Activated CD4-positive, alpha-beta T cell treated with anti-CD3 and anti-CD28 coated beads, Interleukin-2, amount 50 U/mL, for 16 hours (primary cell): Measurements from ENCODE around the gene CAPG.
A peak's percentile ranks its signal among the peaks of the same experiment; 100 is the strongest.
"Not testable (repeated sequence)": the region's sequence is repeated elsewhere in the genome, so short reads cannot be mapped to it uniquely, and the experiment has no call there.

Source experiments
- DNase-seq: peaks from one replicate; pipeline ENCODE4 v3.0.0-alpha.2; 2020

The CAPG gene

DNA sequence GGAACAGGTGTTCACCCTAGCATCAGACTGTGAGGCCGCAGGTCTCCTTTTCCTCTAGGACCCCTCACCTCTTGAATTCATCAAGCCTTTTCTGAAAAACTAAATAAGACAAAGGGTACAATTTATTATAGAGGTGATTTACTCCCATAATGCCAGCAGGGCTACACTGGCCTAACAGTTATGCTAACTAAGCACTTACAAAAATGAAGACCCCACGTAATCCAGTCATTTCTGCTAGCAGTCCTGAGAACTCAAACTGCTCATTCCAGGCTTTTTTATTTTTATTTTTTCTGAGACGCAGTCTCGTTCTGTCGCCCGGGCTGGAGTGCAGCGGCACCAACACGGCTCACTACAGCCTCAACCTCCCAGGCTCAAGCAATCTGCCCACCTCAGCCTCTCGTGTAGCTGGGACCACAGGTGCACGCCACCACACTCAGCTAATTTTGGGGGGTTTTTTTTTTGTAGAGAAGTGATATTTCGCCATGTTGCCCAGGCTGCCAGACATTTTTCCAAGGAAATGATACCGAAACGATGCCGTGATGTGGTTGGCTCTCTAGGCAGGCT, 14.2 kb downstream of the CAPG start:
- DNase-seq: no peak

DNA sequence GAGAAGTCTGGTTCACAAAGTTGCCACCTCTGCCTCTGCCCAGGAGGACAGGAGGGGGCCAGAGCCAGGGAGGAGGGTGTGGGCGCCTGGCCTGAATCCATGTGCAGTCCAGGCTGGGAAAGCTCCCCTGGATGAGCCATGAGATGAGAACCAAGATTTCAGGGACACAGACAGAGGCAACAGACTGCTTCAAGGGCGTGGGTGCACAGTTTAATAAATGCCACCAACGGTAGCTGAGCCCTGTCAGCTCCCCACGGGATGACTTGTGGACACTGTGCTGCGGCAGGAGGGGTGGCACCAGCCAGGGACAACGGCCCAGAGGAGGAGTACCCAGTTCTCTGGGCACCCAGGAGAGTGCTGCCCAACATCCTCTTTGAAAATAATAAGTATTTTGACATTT, 15.2 kb downstream of the CAPG start:
- DNase-seq: no peak

DNA sequence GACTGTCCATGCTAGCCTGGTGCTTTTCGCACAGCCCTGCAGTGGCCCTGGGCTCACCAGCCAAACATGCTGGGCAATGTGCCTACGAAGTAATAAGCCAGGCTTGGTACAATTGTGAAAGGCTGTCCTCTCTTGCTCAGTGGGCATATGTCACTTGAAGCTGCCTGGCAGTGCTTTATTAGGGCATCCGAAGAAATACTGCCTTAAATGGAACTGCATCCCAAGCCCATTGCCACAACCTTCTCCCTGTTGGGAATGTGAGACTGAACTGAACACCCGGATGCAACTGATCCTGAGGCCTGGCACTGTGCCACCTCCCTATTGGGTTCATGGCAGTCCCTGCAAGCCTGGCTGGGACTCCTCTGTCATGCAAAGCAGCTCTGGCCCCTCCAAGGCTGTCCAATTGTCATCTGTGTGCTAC, 15.9 kb downstream of the CAPG start:
- DNase-seq: no peak

DNA sequence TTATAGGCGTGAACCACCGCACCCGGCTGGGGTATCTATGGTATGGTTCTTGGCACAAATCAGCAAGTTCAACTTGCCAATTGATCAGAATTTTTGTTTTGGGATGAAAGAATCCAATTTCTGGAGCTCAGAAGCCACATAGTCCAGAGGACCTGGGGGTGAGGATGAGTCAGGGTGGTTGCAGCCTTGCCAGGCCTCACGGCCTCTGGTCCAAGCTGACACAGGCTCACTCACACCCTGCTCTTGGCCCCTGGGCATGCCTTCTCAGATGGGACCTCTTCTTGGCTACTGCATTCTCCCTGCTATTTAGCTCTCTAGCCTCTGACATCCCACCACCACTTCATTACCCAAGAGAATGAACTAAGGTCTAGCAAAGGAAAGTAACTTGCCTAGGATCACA, 16.3 kb downstream of the CAPG start:
- DNase-seq: no peak

DNA sequence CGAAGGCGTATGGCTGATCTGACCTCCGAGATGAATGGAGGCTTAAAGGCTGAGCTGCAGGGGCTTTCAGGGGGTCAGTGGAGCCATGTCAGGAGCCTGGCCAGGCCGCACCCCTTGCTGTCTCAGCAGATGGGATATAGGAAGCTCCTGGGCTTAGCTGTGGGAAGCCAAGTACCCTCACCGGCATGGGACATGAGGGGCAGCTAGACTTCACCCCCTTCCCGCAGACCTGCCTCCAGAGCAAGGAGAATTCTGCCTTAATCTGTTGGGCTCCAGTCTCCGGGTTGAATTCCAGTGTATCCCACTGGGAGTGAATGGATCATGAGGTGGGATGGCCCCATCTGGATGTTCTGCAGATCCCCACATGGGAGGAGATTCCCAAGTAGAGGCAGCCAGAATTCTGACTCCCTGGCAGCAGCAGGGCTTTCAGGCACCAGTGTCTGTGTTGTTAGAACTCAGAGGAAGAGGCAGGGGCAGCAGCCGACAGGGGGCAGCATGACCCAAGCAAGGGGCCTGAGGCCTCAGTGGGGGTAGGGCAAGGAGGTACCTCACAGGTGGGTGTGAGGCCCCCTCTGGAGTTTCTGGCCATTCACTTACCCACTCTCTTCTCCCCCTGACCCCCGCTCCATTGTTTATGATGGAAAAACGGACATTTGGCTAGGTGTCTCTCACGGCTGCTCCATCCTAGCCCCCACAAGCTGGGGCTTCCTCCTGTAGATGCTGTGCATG, 19.1 kb downstream of the CAPG start:
- DNase-seq: peak; percentile 73

DNA sequence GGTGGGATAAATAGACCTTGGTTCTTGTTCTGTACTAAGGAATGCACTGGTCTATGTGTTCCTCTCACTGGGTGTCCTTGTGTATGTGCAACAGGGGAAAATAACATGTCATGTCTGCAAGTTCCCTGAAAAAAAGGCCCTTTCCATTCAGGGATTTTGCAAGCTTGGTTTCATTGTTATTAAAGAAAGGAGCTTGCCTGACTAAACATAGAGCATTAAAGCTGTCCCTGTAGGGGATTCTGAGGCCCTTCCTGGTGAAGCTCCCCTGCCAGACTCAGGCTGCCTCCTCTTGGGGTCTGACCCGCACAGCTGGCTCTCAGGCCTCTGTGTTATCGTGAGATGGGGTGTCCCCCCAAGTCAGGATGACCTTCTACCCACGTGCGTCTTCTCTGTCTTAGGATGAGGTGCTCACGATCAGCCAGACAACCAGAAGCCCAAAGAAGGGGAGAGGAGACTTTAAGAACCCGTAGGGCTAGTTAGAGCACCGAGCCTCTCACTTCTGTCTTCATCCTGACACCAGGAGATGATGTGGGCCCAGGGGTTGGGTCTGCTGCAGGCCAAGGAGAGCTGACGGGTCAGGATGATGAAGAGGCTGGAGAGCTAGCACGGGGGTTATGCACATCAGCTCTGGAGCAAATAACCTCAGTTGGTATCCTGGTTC, 21.2 kb downstream of the CAPG start:
- no peak for DNase-seq

DNA sequence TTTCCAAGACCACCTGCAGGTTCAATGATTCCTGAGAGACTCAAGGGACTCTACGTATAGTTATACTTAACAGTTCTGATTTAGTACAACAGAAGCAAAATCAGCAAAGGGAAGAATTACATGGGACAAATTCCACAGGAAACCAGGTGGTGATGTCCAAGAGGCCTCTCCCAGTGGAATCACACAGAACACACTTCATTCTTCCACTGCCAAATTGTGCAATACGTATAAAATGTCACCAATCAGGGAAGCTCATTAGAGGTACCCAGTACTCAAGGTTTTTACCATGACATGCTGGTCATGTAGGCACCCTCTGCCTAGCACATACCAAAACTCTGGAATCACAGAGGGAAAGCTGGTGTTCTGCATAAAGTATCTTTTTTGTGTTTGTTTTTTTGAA, 22.4 kb downstream of the CAPG start:
- no peak for DNase-seq

DNA sequence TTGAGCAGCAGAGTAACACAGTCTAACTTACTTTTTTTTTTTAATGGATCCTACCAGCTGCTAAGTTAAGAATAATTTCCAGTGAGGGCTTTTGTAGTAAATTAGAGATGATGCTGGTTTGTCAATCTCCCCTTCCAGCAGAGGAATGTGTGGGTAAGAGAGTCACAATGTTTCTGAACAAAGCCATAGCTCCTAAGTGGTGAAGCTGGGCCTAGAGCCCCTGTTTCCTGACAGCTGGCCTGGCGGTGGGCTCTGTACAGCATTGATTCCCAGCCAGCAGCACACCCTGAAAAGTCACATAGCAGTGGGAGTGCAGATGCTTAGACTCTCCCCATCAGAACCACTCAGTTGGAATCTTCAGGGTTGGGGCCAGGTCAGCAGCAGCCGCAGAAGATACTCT, 24.4 kb downstream of the CAPG start:
- no peak for DNase-seq

DNA sequence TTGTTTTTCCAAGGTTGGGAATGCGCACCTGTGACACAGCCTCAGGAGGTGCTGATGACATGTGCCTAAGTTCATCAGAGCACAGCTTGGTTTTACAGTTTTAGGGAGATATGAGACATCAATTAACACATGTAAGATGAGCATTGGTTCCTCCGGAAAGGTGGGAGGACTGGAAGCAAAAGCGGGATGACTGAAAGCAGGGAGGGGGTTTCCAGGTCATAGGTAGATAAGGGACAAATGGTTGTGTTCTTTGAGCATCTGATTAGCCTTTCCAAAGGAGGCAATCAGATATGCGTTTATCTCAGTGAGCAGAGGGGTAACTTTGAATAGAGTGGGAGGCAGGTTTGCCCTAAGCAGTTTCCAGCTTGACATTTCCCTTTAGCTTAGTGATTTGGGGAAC, 26.3 kb downstream of the CAPG start:
- DNase-seq: no peak

DNA sequence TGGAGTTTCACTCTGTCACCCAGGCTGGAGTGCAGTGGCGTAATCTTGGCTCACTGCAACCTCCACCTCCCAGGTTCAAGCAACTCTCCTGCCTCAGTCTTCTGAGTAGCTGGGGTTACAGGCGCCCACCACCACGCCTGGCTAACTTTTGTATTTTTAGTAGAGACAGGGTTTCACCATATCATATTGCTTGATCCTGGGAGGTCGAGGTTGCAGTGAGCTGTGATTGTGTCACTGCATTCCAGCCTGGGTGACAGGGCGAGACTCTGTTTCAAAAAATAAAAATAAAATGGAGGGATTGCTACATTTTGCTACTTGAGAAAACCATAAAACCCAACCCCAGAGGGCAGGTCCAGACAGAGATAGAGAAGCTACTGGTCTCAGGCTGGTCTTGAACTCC, 27.0 kb downstream of the CAPG start:
- DNase-seq: not testable (repeated sequence)

DNA sequence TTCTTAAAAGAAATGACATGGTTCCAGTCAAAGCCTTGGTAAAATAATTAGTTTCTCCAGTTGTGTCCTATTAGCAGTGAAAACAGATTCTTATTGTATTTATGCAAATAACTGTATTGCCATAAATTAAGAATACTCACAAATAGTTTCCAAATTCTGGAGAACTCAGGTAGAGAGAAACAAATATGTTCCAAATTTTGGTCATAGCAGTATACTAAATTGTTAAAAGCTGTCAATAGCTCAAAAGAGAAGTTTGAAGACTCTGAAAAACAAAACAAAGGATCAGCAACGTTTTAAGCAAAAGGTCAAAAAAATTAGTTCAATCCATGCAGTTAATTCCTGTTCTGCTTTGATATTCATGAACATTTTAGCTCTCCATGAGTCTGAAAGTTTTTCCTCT, 30.1 kb downstream of the CAPG start:
- no peak for DNase-seq

DNA sequence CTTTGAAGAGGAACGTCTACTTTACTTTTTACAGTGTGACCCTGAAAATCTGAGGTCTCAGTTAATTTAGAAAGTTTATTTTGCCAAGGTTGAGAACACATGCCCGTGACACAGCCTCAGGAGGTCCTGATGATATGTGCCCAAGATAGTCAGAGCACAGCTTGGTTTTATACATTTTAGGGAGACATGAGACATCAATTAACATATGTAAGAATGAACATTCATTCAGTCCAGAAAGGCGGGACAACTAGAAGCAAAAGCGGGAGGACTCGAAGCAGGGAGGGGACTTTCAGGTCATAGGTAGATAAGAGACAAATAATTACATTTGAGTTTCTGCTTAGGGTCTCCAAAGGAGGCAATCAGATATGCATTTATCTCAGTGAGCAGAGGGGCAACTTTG, 31.9 kb downstream of the CAPG start:
- DNase-seq: no peak

DNA sequence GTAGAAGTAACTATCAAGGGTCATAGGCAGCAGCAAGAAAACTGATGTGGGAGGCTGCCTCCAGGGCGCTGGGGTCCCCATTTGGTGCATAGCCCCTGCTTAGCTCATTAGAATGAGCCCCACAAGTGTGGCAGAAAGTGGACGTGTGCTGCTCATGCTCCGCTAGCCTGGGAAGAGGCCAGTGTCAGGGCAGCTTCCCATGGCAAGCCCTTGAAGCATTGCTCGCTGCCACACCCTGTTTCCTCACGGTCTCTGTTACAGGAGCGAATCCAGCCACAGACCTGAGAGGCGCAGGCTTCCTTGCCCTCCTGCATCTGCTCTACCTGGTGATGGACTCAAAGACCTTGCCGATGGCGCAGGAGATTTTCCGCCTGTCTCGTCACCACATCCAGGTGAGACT, 33.1 kb downstream of the CAPG start:
- no peak for DNase-seq

DNA sequence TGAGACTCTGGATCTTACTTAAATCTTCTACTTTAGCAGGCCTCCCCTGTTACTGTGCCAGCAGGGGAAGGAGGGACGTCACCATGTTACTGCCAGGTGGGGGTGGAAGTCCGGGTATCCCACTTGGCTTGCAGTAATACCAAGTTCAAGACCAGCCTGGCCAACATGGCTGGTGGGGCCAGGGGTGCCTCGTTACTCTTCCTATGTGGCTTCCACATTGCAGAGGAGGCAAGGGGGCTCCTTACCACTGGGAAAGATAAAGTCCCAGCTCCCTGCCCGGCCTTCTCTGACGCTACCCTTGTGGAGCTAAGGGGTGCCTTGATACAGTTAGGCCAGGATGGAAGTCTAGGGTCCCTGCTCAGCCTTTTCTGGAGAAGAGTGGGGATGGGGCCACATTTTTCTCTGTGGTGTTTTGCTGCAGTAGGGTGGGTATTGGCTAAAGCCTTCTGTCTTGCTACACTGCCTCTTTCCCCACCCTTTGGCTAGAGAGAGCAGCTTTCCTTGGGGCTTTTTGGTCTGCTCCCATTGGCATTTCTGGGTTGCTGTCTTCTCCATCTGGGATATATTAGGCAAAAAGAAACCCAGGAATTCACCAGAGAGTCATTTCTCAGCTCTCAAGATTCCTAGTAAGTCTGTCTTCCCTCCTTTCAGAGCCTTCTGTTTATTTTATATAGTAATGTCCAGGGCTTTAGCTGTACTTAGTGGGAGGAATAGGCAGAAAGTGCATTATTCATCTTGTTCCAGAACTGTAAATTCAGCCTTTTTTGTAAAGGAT, 33.7 kb downstream of the CAPG start:
- DNase-seq: no peak

DNA sequence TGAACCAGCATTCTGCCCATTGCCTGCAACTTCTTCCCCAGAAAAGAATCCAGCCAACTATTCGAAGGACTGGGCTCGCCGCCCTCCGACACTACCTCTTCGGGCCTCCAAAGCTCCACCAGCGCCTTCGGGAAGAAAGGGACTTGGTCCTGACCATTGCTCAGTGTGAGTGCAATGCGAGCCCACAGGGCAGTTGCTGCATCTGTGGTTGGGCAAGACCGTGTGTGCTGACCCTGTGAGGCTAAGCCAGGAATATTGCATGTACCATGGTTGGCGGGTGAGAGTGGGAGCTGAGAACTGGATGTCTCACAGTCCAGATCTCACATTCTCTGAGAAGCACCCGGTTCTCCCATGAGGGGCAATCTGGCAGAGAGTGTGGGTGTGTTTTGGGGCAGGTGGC, 39.1 kb downstream of the CAPG start:
- DNase-seq: no peak

DNA sequence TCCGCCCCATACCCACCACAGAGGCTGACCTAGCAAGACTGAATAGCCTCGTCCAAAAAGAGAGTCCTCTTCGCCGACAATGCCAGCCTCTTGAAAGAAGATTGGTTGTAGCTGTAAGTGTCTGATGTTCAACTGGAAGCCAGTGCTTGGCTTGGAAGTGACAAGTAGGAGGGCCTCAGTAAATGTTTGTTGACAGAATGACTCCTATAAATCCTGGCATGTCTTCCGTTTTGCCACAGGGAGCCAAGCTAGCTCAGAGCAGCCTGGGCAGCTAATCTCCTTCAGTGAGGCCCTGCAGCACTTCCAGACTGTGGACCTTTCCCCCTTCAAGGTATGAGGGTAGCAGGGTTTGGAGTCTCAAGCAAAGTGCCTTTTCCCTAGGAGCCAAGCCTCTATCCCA, 40.7 kb downstream of the CAPG start:
- DNase-seq: no peak

DNA sequence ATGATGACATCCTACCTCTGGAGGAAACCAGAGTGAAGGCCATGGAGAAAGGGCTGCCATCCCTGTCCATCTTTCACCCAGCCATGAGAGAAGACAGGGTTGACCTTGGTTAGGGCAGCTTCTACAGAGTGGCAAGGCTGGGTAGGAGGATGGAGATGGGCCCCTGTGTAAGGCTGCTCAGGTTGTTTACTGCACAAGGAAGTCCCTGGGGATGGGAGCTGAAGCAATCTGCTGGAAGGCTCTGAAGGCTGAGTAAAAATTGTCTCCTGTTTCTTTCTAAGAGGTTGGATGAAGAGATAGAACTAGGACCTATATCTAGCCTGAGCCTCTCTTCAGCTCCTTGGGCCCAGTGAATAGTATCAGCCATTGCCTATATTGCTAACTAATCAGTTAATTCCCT, 41.2 kb downstream of the CAPG start:
- DNase-seq: no peak

DNA sequence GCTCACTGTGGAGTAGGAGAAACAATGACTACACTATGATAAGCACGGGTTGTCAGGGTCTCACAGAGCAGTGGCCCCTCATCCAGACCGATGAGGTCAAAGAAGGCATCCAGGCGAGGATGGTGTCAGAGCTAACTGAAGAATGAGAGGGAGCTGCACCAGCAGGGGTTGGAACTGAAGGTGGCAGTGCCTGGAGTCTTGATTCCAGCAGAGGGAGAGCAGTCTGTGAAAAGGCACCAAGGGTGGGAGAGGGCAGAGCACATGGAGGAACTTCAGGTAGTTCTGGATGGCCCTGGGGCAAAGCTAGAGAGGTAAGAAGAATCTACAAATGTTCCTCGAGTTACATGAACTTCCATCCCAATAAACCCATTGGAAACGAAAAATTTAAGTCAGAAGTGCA, 43.0 kb downstream of the CAPG start:
- no peak for DNase-seq

DNA sequence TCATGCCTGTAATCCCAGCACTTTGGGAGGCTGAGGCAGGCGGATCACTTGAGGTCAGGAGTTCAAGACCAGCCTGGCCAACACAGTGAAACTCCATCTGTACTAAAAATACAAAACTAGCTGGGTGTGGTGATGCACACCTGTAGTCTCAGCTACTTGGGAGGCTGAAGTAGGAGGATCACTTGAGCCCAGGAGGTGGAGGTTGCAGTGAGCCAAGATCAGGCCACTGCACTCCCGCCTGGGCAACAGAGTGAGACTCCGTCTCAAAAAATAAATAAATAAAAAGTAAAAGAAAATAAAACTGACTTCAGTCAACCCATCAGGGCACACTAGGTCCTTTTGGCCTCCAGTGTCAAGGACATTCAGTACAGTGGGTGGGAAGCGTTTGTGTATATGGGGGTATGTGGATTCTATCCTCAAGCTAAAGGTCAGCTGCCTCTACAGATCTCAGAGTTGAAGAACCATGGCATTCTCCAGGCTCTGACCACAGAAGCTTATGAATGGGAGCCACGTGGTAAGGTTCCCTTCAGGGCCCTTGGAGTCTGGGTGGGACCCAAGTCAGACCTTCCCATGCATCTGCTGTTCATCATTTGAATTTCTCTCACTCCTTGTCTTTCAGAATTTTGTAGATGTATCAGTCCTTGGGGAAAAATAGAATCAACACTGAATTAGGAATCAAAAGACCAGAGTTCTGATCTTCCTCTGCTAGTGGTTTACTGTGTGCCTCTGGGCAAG, 47.3 kb downstream of the CAPG start:
- DNase-seq: not testable (repeated sequence)

DNA sequence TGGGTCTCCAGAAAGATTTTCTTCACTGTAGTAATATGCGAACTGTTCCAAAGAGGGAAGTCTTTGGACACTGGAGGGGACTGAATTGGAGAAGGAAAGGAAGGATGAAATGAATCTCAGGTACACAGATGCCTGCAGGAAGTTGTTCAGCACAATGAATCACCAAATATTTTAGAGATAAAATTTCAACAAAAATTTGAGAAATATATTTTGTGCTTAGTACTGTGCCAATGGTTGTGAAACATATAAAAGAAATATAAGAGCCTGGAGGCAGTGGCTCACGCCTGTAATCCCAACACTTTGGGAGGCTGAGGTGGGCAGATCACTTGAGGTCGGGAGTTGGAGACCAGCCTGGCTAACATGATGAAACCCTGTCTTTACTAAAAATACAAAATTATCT, 52.4 kb downstream of the CAPG start:
- DNase-seq: no peak

DNA sequence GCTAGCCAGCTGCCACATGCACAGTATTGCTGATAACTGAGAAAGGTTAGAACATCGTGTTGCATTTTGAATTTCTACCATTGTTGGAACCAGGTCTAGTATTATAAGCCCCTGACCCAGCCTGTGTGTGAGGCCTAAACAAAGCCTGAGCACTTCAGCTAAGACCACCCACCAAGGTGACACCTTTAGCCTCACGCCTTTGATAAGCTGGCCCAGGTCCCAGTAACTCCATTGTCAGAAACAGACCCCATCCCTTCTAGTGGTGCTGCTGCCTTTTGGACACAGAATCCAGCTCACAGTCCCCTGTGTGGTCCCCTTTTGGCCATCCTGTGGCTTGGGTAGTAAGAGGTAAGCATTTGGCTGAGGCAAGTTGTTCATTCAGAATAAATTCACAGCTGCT, 54.0 kb downstream of the CAPG start:
- DNase-seq: no peak

DNA sequence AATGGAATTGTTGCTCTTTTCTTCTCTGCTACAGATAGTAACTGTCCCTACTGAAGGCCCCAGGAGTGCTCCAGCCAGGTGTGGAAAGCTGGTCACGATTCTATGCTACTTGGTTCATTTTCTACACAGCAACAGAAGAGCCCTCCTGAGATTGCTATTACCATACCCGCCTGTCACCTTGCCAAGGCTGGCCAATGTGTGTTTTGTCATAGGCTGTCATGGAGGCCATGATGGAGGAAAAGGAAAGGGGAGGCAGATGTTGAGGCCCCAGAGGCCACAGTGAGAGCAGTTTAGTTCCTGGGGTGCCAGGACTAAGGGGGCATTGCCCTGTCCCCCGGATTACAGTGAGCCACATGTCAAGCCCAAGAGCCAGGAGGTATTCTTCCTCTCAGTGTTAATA, 54.6 kb downstream of the CAPG start:
- DNase-seq: no peak

DNA sequence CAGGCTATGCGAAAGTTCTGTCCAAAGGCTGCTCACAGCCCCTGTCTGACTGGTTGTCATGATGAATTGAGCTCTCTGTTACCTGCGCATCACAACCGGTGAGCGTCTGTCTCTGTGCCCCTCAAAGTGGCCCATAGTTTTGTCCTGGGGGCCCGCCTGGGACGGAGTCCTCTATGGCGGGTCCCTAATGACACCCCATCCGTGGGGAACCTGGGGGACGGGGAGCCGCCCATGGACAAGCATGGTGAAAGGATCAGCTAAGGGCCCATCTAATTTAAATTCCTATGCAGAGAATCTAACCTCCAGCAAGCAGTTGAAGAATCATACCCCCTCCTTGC, 55.1 kb downstream of the CAPG start:
- no peak for DNase-seq
